Body of pancreas (tissue), 4 donors: Measurements from ENCODE around the gene SELENOV. TPM values are rescaled to one million over a fixed set of nuclear protein-coding genes. Genes with fewer than 3 reads are reported as not detected.

Experiments
- ATAC-seq: fragments of 150-250 bp; one replicate; pipeline ENCODE4 v1.9.1; 2016
- DNase-seq, 4 donors: peaks; one replicate each; pipeline ENCODE4 v3.0.0-alpha.2; 2019
- H3K27ac ChIP-seq, 4 donors: fragments of 200-600 bp; sonication (generic); 1 replicate in 3 of 4; 2 replicates in 1 of 4; pipeline versions ENCODE4 v1.5.1 to v1.6.1; 2016 to 2019; ENCODE audit warnings: mild to moderate bottlenecking in 1 of 4, mixed read lengths in 1 of 4, moderate library complexity in 1 of 4
- H3K27me3 ChIP-seq, 2 donors: fragments of 200-600 bp; sonication (generic); one replicate each; pipeline ENCODE4 v1.6.0; 2016; ENCODE audit warnings: mild to moderate bottlenecking in 1 of 2
- H3K36me3 ChIP-seq, 2 donors: fragments of 200-600 bp; sonication (generic); replicated peaks in 1 of 2; 2 replicates each; pipeline ENCODE4 v1.5.1; 2016; ENCODE audit warnings: low read depth in 2 of 2; ENCODE audit not compliant: insufficient read depth in 1 of 2
- H3K4me1 ChIP-seq: fragments of 200-600 bp; sonication (generic); one replicate; pipeline ENCODE4 v1.6.0; 2016
- H3K4me3 ChIP-seq, 2 donors: fragments of 200-600 bp; sonication (generic); 1 replicate in 1 of 2; 2 replicates in 1 of 2; pipeline ENCODE4 v1.5.1; 2016 to 2019
- H3K9me3 ChIP-seq, 3 donors: fragments of 200-600 bp; sonication (generic); 1 replicate in 2 of 3; 2 replicates in 1 of 3; pipeline ENCODE4 v1.5.1; 2016
- CTCF ChIP-seq, 7 experiments: fragments of 450-650 bp in 4 of 7; fragments of 200-600 bp in 3 of 7; sonication (generic) in 3 of 7; IDR thresholded peaks; one replicate each; pipeline ENCODE4 v1.5.1; 2016 to 2019; ENCODE audit warnings: antibody characterized with exemption in 7 of 7
- POLR2A ChIP-seq, 3 donors: fragments of 450-650 bp; IDR thresholded peaks; one replicate each; pipeline ENCODE4 v1.6.1; 2016; ENCODE audit warnings: antibody characterized with exemption in 3 of 3, mild to moderate bottlenecking in 2 of 3
- WGBS, 2 donors: methylation state at CpG; one replicate each; pipeline ENCODE4 v1.1.5; 2017; 5-methylcytosine and 5-hydroxymethylcytosine counted together
- intact Hi-C: fragments of 100-400 bp; cut with DNase I; formaldehyde crosslinking; loops from one replicate; pipeline ENCODE4 v1.15.1; 2023
- total RNA-seq, 2 donors: library from RNA; depleted of rRNA; stranded (reverse); fragments of >200 nt; gene quantifications; one replicate each; pipeline ENCODE4 v1.1.0, GENCODE V29; 2016

The SELENOV gene
- total RNA-seq, 2 donors from 2014 or later = not detected

- Histone ChIP-seq H3K36me3 (no peaks in the 10 kb centered on the region), H3K4me1 (no peaks in the 10 kb centered on the region), H3K4me3 (no peak overlapping the region), H3K27me3 (peaks cover 0 to 4% of the 10 kb centered on the region in 2 donors), H3K9me3 (peaks cover 0 to under 1% (median 0%) of the 10 kb centered on the region in 3 donors), H3K27ac (no peak overlapping the region)
- no peak for DNase-seq
- 35 to 38% methylated on average over 3 of the region's 3 CpGs for WGBS, 2 donors
- intact Hi-C loops = no loop called here
- no peak for ATAC-seq
- no peak for TF ChIP-seq CTCF (IDR thresholded peaks at IDR 0.05)
- TF ChIP-seq POLR2A (IDR thresholded peaks at IDR 0.05) = no peak
Observed at GRCh38 chr19:39568604-39569003, 53.7 kb downstream of the SELENOV start.

Other genes starting within 250 kb of the SELENOV start
- gene IFNL2, start 246.7 kb upstream of the SELENOV start, total RNA-seq = not detected
- gene IFNL1, start 218.7 kb upstream of the SELENOV start, total RNA-seq = not detected
- 1 to 10 TPM; 2.0 to 5.7 TPM for gene LRFN1, start 194.3 kb upstream of the SELENOV start, total RNA-seq
- 1 to 10 TPM; 1.3 to 6.0 TPM for gene GMFG, start 179.1 kb upstream of the SELENOV start, total RNA-seq
- gene SAMD4B, start 172.7 kb upstream of the SELENOV start, total RNA-seq = 10 to 100 TPM; 41.5 to 77.8 TPM
- gene PAF1, start 124.0 kb upstream of the SELENOV start, total RNA-seq = 10 to 100 TPM; 16.9 to 49.8 TPM
- gene MED29, start 123.8 kb upstream of the SELENOV start, total RNA-seq = 10 to 100 TPM; 23.1 to 40.9 TPM
- 100 to 1,000 TPM in 1 of 2 donors, 10 to 100 TPM in 1; 55.8 to 108 TPM for gene ZFP36, start 108.3 kb upstream of the SELENOV start, total RNA-seq
- 10 to 100 TPM in 1 of 2 donors, 1 to 10 TPM in 1; 6.7 to 13.2 TPM for gene PLEKHG2, start 102.5 kb upstream of the SELENOV start, total RNA-seq
- gene RPS16, start 79.2 kb upstream of the SELENOV start, total RNA-seq = 1,000 to 10,000 TPM in 1 of 2 donors, 100 to 1,000 TPM in 1; 573 to 1,475 TPM
- 10 to 100 TPM; 82.0 to 90.3 TPM for gene SUPT5H, start 69.6 kb upstream of the SELENOV start, total RNA-seq
- 10 to 100 TPM; 30.4 to 50.8 TPM for gene TIMM50, start 34.3 kb upstream of the SELENOV start, total RNA-seq
- gene DLL3, start 16.2 kb upstream of the SELENOV start, total RNA-seq = not detected
- gene EID2B, start 17.7 kb downstream of the SELENOV start, total RNA-seq = 1 to 10 TPM; 2.0 to 3.9 TPM
- gene EID2, start 25.0 kb downstream of the SELENOV start, total RNA-seq = 10 to 100 TPM in 1 of 2 donors, 1 to 10 TPM in 1; 7.3 to 13.5 TPM
- gene LGALS13, start 87.4 kb downstream of the SELENOV start, total RNA-seq = not detected
- not detected for gene LGALS16, start 140.8 kb downstream of the SELENOV start, total RNA-seq
- gene LGALS14, start 189.3 kb downstream of the SELENOV start, total RNA-seq = not detected
- not detected for gene CLC, start 222.9 kb downstream of the SELENOV start, total RNA-seq